GM23248 (cell line): ENCODE results near the gene COG1. TPM values are rescaled to one million over a fixed set of nuclear protein-coding genes. Genes with fewer than 3 reads are reported as not detected.

Experiments
- DNase-seq: peaks from one replicate; pipeline ENCODE4 v3.0.0-alpha.2; 2015
- H2AFZ ChIP-seq: fragments of 200-600 bp; sonication (generic); 2 replicates; pipeline ENCODE4 v1.6.1; 2016; ENCODE audit warnings: antibody characterized with exemption
- H3F3A ChIP-seq: fragments of 200-600 bp; sonication (generic); 2 replicates; pipeline ENCODE4 v1.6.1; 2016; ENCODE audit warnings: mild to moderate bottlenecking, antibody characterized with exemption, mixed run types; ENCODE audit not compliant: insufficient read depth
- H3K27ac ChIP-seq: fragments of 200-600 bp; sonication (generic); 2 replicates; pipeline ENCODE4 v1.5.1; 2016; ENCODE audit warnings: mild to moderate bottlenecking
- H3K27me3 ChIP-seq: fragments of 200-600 bp; sonication (generic); replicated peaks from 2 replicates; pipeline ENCODE4 v1.6.1; 2016; ENCODE audit warnings: mild to moderate bottlenecking; ENCODE audit not compliant: insufficient read depth
- H3K36me3 ChIP-seq: fragments of 200-600 bp; sonication (generic); 2 replicates; pipeline ENCODE4 v1.6.1; 2016; ENCODE audit warnings: low read depth, mild to moderate bottlenecking
- H3K4me1 ChIP-seq: fragments of 200-600 bp; sonication (generic); 2 replicates; pipeline ENCODE4 v1.6.1; 2016; ENCODE audit warnings: mild to moderate bottlenecking; ENCODE audit not compliant: insufficient read depth
- H3K4me2 ChIP-seq: fragments of 200-600 bp; sonication (generic); one replicate; pipeline ENCODE4 v1.6.1; 2016; ENCODE audit warnings: mild to moderate bottlenecking; ENCODE audit not compliant: unreplicated experiment
- H3K4me3 ChIP-seq: fragments of 200-600 bp; sonication (generic); 2 replicates; pipeline ENCODE4 v1.5.1; 2016; ENCODE audit warnings: mild to moderate bottlenecking
- H3K79me2 ChIP-seq: fragments of 200-600 bp; sonication (generic); 2 replicates; pipeline ENCODE4 v1.6.1; 2016; ENCODE audit warnings: mild to moderate bottlenecking; ENCODE audit not compliant: insufficient read depth
- H3K9ac ChIP-seq: fragments of 200-600 bp; sonication (generic); 2 replicates; pipeline ENCODE4 v1.6.1; 2016; ENCODE audit warnings: mild to moderate bottlenecking
- H3K9me2 ChIP-seq: fragments of 200-600 bp; sonication (generic); 2 replicates; pipeline ENCODE4 v1.6.1; 2016; ENCODE audit warnings: mixed run types, mild to moderate bottlenecking, moderate library complexity; ENCODE audit not compliant: insufficient read depth
- H3K9me3 ChIP-seq: fragments of 200-600 bp; sonication (generic); one replicate; pipeline ENCODE4 v1.6.1; 2017; ENCODE audit warnings: low read depth
- H4K20me1 ChIP-seq: fragments of 200-600 bp; sonication (generic); 2 replicates; pipeline ENCODE4 v1.6.0; 2016; ENCODE audit not compliant: insufficient read depth
- EZH2 ChIP-seq: fragments of 200-600 bp; sonication (generic); IDR thresholded peaks from 2 replicates; pipeline ENCODE4 v1.6.1; 2018; ENCODE audit warnings: antibody characterized with exemption, mild to moderate bottlenecking; ENCODE audit not compliant: insufficient read depth, poor library complexity, severe bottlenecking
- EZH2phosphoT487 ChIP-seq: fragments of 200-600 bp; sonication (generic); IDR thresholded peaks from 2 replicates; pipeline ENCODE4 v1.6.1; 2018; ENCODE audit warnings: antibody characterized with exemption, moderate library complexity, mild to moderate bottlenecking, low read depth; ENCODE audit not compliant: insufficient read depth
- WGBS, 2 experiments: methylation state at CpG; one replicate each; pipeline ENCODE4 v1.1.6; 2015 to 2017; ENCODE audit warnings: low lambda C conversion rate in 2 of 2, low coverage in 1 of 2; ENCODE audit errors: missing lambda C conversion rate in 2 of 2; 5-methylcytosine and 5-hydroxymethylcytosine counted together
- in situ Hi-C: fragments of 300-500 bp; cut with MboI; formaldehyde crosslinking; loops from 2 replicates; pipeline ENCODE4 v1.15.0; 2020
- polyA plus RNA-seq: library from polyadenylated mRNA; unstranded; fragments of >200 nt; fragmentation: Nextera tagmentation; extraction: Ambion mirVana; gene quantifications from 2 replicates; pipeline ENCODE4 v1.2.1, GENCODE V29; 2016
- total RNA-seq: library from RNA; depleted of rRNA; stranded (reverse); fragments of >200 nt; shearing (Covaris generic); gene quantifications from 2 replicates; pipeline ENCODE4 v1.2.3, GENCODE V29; 2014

COG1 gene
- total and polyA plus RNA-seq, 2 experiments from 2014 or later, result 20.2 to 31.8 TPM

DNA sequence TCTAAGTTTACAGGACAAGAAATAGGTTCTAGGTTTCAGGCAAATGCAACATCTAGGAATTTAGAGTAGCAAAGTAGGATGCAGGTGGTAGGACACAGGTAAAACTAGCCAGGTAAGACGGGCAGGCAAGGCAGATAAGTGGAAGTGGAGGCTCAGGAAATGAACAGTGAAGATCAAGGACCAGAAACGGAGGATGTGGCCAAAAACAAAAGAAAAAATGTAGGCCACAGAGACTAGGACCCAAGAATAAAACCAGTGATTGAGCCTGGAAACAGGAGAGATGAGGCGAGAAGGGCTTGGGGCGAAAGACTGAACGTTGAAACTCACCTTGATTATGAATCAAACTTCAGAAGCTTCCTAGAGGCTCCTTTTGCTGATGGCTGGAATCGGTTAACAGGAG lies 44.9 kb downstream of the COG1 start:
- Histone ChIP-seq H3K27me3 (no peaks in the 10 kb centered on the region), H3K4me2 (no peak overlapping the region), H3K9me3 (no peaks in the 10 kb centered on the region), H3K27ac (no peak overlapping the region), H3K36me3 (peaks cover 5% of the 10 kb centered on the region; the same call in 1 of the 2 replicates), H3K9ac (no peak overlapping the region), H3F3A (no peaks in the 10 kb centered on the region), H3K4me1 (no peaks in the 10 kb centered on the region), H3K79me2 (peaks cover 40% of the 10 kb centered on the region), H4K20me1 (no peaks in the 10 kb centered on the region), H3K9me2 (no peaks in the 10 kb centered on the region), H3K4me3 (no peak overlapping the region), H2AFZ (no peak overlapping the region)
- no peak for TF ChIP-seq EZH2
- no peak for TF ChIP-seq EZH2phosphoT487
- WGBS, 2 experiments, result 85 to 86% methylated on average over 6 of the region's 6 CpGs
- no peak for DNase-seq
- in situ Hi-C loops, result no loop called here

DNA sequence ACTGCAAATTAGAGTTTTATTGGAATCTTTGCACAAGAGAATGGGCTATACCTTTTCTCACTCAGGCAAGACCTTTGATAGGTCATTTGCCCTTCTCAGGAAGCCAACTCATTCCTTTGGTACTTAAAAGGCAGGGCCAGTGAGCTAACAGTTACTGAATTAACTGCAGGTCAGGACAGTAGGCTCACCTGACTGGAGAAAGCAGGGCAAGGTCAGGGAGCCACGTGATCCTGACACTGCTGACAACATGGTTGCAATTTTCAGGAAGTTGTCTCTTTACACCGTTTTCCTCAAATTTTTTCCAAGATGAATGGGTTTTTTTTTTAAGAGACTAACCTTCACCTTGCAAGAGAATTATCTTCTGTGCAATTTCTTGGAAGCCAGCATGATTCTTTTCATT lies 47.7 kb downstream of the COG1 start:
- H3K9ac ChIP-seq, result no peak overlapping the region
- H3K79me2 ChIP-seq, result peaks cover 21% of the 10 kb centered on the region
- H4K20me1 ChIP-seq, result no peaks in the 10 kb centered on the region
- H3K9me2 ChIP-seq, result no peaks in the 10 kb centered on the region
- TF ChIP-seq EZH2 (no peak), EZH2phosphoT487 (no peak)
- H3K4me3 ChIP-seq, result no peak overlapping the region
- H2AFZ ChIP-seq, result no peak overlapping the region
- peaks cover 5% of the 10 kb centered on the region for H3K36me3 ChIP-seq
- no peak for DNase-seq
- no peak overlapping the region for H3K27ac ChIP-seq
- no peaks in the 10 kb centered on the region for H3F3A ChIP-seq
- no peak overlapping the region for H3K4me2 ChIP-seq
- H3K27me3 ChIP-seq, result no peaks in the 10 kb centered on the region
- H3K9me3 ChIP-seq, result no peaks in the 10 kb centered on the region
- in situ Hi-C loops, result no loop called here
- H3K4me1 ChIP-seq, result no peaks in the 10 kb centered on the region
- WGBS, 2 experiments, result 34 to 43% methylated on average over 2 of the region's 2 CpGs

DNA sequence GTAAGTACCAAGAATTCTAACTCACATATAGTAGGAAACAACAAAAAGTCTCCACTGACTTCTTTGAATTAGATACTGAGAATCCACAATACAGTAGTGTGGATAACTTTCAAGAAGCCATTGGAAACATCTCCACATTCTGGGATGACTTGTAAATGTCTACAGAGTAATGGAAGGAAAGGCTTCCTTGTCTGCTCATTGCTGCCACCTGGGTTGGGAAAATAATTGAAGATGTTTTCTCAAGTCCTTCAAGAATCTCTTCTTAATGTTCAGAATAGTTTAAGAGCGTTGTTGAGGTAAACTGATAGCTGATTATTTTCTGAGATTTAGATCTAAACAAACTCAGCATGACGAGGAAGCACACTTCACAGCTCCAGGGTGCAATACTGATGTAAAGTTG lies 54.9 kb downstream of the COG1 start:
- Histone ChIP-seq H3F3A (peaks cover 5% of the 10 kb centered on the region; the same call in 1 of the 2 replicates), H4K20me1 (no peaks in the 10 kb centered on the region), H2AFZ (no peak overlapping the region), H3K9me3 (no peaks in the 10 kb centered on the region), H3K79me2 (no peaks in the 10 kb centered on the region), H3K27me3 (no peaks in the 10 kb centered on the region), H3K36me3 (no peaks in the 10 kb centered on the region; the same call in 1 of the 2 replicates), H3K9ac (no peak overlapping the region), H3K4me1 (no peaks in the 10 kb centered on the region), H3K4me2 (no peak overlapping the region), H3K4me3 (no peak overlapping the region), H3K9me2 (no peaks in the 10 kb centered on the region), H3K27ac (no peak overlapping the region)
- in situ Hi-C loops, result no loop called here
- DNase-seq, result no peak
- WGBS, 2 experiments, result 95 to 98% methylated on average over 2 of the region's 2 CpGs
- TF ChIP-seq EZH2phosphoT487, result no peak
- TF ChIP-seq EZH2, result no peak

DNA sequence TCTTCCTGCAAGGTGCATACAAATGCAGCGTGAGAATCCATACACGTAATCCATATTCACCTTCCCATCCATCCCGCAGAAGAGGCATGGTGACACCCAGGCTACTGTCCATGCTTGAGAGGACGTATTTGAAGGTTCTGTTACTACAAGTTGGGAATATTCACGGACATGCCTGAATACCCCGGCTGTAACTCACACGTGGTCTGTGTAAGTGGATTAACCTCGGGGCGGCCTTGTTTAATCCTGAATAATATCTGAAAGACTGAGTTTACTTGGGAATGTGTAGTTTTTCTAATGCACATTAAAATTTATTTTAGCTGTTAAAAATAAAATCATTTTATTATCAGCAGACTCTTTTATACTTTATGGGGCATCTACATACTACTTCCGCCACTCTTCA lies 55.7 kb downstream of the COG1 start:
- no peak for DNase-seq
- Histone ChIP-seq H3F3A (peaks cover 5% of the 10 kb centered on the region; the same call in 1 of the 2 replicates), H3K9me3 (no peaks in the 10 kb centered on the region), H3K4me1 (no peaks in the 10 kb centered on the region), H3K9me2 (no peaks in the 10 kb centered on the region), H3K79me2 (no peaks in the 10 kb centered on the region), H3K36me3 (no peaks in the 10 kb centered on the region; the same call in 1 of the 2 replicates), H2AFZ (no peak overlapping the region), H3K27me3 (no peaks in the 10 kb centered on the region), H3K4me3 (no peak overlapping the region), H4K20me1 (no peaks in the 10 kb centered on the region), H3K4me2 (no peak overlapping the region), H3K27ac (no peak overlapping the region), H3K9ac (no peak overlapping the region)
- 85 to 86% methylated on average over 10 of the region's 10 CpGs for WGBS, 2 experiments
- no peak for TF ChIP-seq EZH2
- TF ChIP-seq EZH2phosphoT487, result no peak
- in situ Hi-C loops, result no loop called here

DNA sequence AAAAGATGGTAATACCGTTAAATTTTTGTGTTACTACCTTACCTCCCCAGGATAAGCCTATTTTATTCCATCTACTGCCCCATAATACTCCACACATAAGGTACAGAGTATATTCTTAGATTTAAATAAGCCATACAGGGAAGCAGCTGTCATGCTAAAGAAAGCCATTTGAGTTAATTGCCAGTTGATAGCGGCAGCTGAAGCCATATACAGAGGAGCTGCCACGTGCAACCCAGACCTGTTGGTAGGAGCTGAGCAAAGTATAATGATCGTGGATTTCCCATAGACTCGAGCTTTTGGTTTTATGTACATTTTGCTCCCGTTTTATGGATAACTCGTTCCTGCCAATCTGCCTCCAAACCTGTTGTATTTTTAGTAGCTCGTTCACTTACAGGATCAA lies 56.8 kb downstream of the COG1 start:
- Histone ChIP-seq H3K27me3 (no peaks in the 10 kb centered on the region), H3K9ac (no peak overlapping the region), H3K27ac (no peak overlapping the region), H3F3A (peaks cover 5% of the 10 kb centered on the region; the same call in 1 of the 2 replicates), H3K36me3 (no peaks in the 10 kb centered on the region), H4K20me1 (no peaks in the 10 kb centered on the region), H3K4me1 (no peaks in the 10 kb centered on the region), H3K9me3 (no peaks in the 10 kb centered on the region), H3K4me2 (no peak overlapping the region), H3K79me2 (no peaks in the 10 kb centered on the region), H3K4me3 (no peak overlapping the region), H2AFZ (no peak overlapping the region), H3K9me2 (no peaks in the 10 kb centered on the region)
- DNase-seq, result no peak
- WGBS, 2 experiments, result 81 to 84% methylated on average over 8 of the region's 8 CpGs
- in situ Hi-C loops, result no loop called here
- TF ChIP-seq EZH2phosphoT487 (no peak), EZH2 (no peak)
